A673 (cell line): ENCODE data around the gene MRPS14.

Experiments used
- CTCF ChIP-seq: fragments of 300-800, 200-600 bp; sonication (generic); conservative IDR thresholded peaks from 2 replicates; pipeline ENCODE4 v1.5.1; 2017; ENCODE audit warnings: low read depth, mild to moderate bottlenecking, antibody characterized with exemption, low read length, moderate library complexity, mixed read lengths
- EZH2 ChIP-seq: fragments of 200-600 bp; sonication (generic); IDR thresholded peaks from 2 replicates; pipeline ENCODE4 v1.6.1; 2017; ENCODE audit warnings: borderline replicate concordance, low read depth, mild to moderate bottlenecking, mixed read lengths, antibody characterized with exemption, low read length; ENCODE audit not compliant: poor library complexity, severe bottlenecking

- TF ChIP-seq EZH2: no peak
- no peak for TF ChIP-seq CTCF
Measured at GRCh38 chr1:175024773-175025172, 1.5 kb upstream of the MRPS14 start.
